Glutamatergic neuron (in vitro differentiated cells): Measurements from ENCODE around the gene CCR4. TPM values are rescaled to one million over a fixed set of nuclear protein-coding genes. Genes with fewer than 3 reads are reported as not detected.
A peak's percentile ranks its signal among the peaks of the same experiment; 100 is the strongest.

Source experiments
- DNase-seq: peaks from one replicate; pipeline ENCODE4 v3.0.0; 2022
- H3K27ac Mint-ChIP-seq: one replicate; pipeline ENCODE4 v1.8.0; 2020; ENCODE audit warnings: mild to moderate bottlenecking, mixed read lengths, inconsistent platforms; ENCODE audit not compliant: unreplicated experiment
- H3K27me3 Mint-ChIP-seq: one replicate; pipeline ENCODE4 v1.8.0; 2020; ENCODE audit warnings: mild to moderate bottlenecking, moderate library complexity, mixed read lengths, inconsistent platforms; ENCODE audit not compliant: unreplicated experiment
- H3K36me3 Mint-ChIP-seq: one replicate; pipeline ENCODE4 v1.8.0; 2020; ENCODE audit warnings: mild to moderate bottlenecking, mixed read lengths, inconsistent platforms; ENCODE audit not compliant: unreplicated experiment
- H3K4me1 Mint-ChIP-seq: one replicate; pipeline ENCODE4 v1.8.0; 2020; ENCODE audit warnings: mild to moderate bottlenecking, low read depth, mixed read lengths, inconsistent platforms; ENCODE audit not compliant: unreplicated experiment
- H3K4me3 Mint-ChIP-seq: one replicate; pipeline ENCODE4 v1.8.0; 2020; ENCODE audit warnings: mild to moderate bottlenecking, mixed read lengths, inconsistent platforms; ENCODE audit not compliant: unreplicated experiment
- H3K9me3 Mint-ChIP-seq: one replicate; pipeline ENCODE4 v1.8.0; 2020; ENCODE audit warnings: mild to moderate bottlenecking, moderate library complexity, mixed read lengths, inconsistent platforms; ENCODE audit not compliant: unreplicated experiment
- CTCF ChIP-seq: fragments of 200-600 bp; sonication (generic); IDR thresholded peaks from one replicate; pipeline ENCODE4 v1.5.0; 2021; ENCODE audit not compliant: partially characterized antibody, unreplicated experiment
- total RNA-seq: library from RNA; stranded (reverse); fragmentation: NEBNext Ultra II Directional; extraction: Animal tissue kit (Norgen Biotek cat#: 25700); gene quantifications from one replicate; pipeline ENCODE4 v1.2.1, GENCODE V29; 2021; ENCODE audit not compliant: unreplicated experiment

Gene CCR4
- total RNA-seq, 1 donor from 2014 or later: not detected

- DNase-seq: no peak
- Mint-ChIP-seq H3K4me1 (no peaks in the 10 kb centered on the region), H3K27ac (no peak overlapping the region), H3K9me3 (no peaks in the 10 kb centered on the region), H3K4me3 (no peak overlapping the region), H3K36me3 (no peaks in the 10 kb centered on the region), H3K27me3 (no peaks in the 10 kb centered on the region)
- TF ChIP-seq CTCF: no peak
These were observed 4.3 kb upstream of the CCR4 start for GRCh38 chr3:32946973-32947788.

DNA sequence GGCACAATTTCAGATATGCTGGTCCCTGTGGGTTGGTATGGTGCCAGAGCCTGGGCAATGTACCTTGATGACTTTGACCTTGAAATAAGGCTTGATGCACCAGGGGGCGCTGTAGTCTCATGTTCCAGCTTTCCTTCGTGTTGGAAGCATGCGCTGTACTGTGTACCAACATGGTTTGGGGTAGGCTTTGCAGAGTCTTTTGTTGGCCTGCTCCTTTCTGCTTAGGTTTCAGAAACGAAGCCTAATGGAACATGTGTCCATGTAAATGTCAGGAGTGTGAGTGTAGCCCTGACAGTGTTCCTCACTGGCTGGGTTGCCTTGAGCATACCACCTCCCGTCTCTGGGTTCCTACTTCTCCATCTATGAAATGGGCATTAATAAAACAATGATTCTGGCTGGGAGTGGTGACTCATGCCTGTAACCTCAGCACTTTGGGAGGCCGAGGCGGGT, 3.6 kb upstream of the CCR4 start:
- no peak overlapping the region for H3K4me3 Mint-ChIP-seq
- H3K27me3 Mint-ChIP-seq: no peaks in the 10 kb centered on the region
- H3K27ac Mint-ChIP-seq: no peak overlapping the region
- no peaks in the 10 kb centered on the region for H3K36me3 Mint-ChIP-seq
- peak; percentile 87 for DNase-seq
- H3K4me1 Mint-ChIP-seq: no peaks in the 10 kb centered on the region
- peak; percentile 81 for TF ChIP-seq CTCF
- no peaks in the 10 kb centered on the region for H3K9me3 Mint-ChIP-seq

DNA sequence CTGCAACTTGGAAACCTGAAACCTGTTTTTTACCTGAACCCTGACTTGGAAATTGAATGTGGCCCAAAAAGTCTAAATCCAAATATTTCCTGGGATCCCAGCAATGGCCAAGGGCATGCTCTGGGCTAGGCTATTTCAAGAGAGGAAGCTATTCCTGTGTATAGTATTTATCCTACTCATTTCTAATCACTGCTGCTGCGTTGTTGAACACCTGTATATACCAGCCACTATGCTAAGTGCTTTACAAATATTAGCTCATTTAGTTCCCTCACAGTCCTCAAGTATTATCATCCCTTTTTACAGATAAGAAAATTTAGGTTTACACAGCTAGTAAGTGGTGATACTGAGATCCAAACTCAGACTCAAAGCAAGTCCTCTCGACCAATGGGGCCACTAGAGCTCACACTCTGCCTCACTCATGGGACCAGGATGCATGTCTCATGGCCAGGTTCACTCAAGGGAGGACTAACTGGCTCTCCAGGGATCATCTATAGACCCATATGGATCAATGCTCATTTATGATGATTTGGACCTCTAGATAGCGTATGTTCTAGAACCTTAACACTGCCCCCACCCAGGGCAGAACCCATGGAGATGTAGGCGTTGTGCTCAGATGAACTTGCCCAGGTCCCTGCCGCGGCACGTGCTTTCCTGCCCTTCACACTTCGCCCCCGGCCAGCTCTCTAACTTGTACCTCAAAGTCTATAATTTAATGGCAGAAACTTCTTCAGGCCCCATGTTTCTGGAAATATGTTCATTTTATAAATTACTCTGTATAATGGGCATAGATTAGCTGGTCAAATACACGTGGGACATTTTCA, 2.6 kb upstream of the CCR4 start:
- no peak for DNase-seq
- no peak for TF ChIP-seq CTCF
- Mint-ChIP-seq H3K4me1 (no peaks in the 10 kb centered on the region), H3K27me3 (no peaks in the 10 kb centered on the region), H3K9me3 (no peaks in the 10 kb centered on the region), H3K27ac (no peak overlapping the region), H3K36me3 (no peaks in the 10 kb centered on the region), H3K4me3 (no peak overlapping the region)

DNA sequence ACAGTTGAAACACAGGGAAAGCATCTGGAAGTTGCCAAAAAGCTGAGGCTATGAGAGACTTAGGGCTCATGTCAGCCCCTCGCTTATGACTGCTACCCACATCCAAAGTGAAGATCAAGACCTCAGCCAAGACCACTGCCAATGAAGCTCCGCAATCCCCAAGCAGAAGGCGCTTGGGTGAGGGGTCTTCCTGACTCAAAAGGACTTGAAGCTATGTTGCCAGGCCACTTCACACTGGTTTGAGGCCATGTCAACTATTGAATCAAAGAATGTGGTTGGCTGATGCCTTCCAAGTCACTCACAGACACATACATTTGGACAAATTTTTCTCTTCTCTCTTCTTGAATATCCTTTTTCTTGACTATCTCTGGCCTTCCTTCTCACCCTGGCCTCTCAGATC, 928 bp upstream of the CCR4 start:
- no peak overlapping the region for H3K4me3 Mint-ChIP-seq
- TF ChIP-seq CTCF: no peak
- H3K36me3 Mint-ChIP-seq: no peaks in the 10 kb centered on the region
- no peak for DNase-seq
- no peak overlapping the region for H3K27ac Mint-ChIP-seq
- no peaks in the 10 kb centered on the region for H3K4me1 Mint-ChIP-seq
- H3K9me3 Mint-ChIP-seq: no peaks in the 10 kb centered on the region
- H3K27me3 Mint-ChIP-seq: no peaks in the 10 kb centered on the region
